K562 (cell line): ENCODE measurements around the gene SERTAD1. TPM values are rescaled to one million over a fixed set of nuclear protein-coding genes. Genes with fewer than 3 reads are reported as not detected.
A peak's percentile ranks its signal among the peaks of the same experiment; 100 is the strongest.

Source experiments
- E2F6 ChIP-seq, 2 experiments: IDR thresholded peaks; 2 replicates each; pipeline ENCODE4 v1.6.1; 2011; ENCODE audit warnings: borderline replicate concordance in 1 of 2, control low read depth in 1 of 2, low read depth in 1 of 2, low read length in 1 of 2, mild to moderate bottlenecking in 1 of 2, mixed read lengths in 1 of 2, moderate library complexity in 1 of 2; ENCODE audit not compliant: insufficient read depth in 1 of 2, insufficient read length in 1 of 2, poor library complexity in 1 of 2, severe bottlenecking in 1 of 2; ENCODE audit errors: extremely low read depth in 1 of 2
- ELF1 ChIP-seq: fragments of 200-800 bp; sonication (Bioruptor generic); IDR thresholded peaks from 2 replicates; pipeline ENCODE4 v1.6.1; 2016; ENCODE audit warnings: missing genetic modification characterization, missing compliant biosample characterization
- ETV1 ChIP-seq: fragments of 450-650 bp; conservative IDR thresholded peaks from 2 replicates; pipeline ENCODE4 v1.6.1; 2016; ENCODE audit warnings: missing genetic modification characterization, control low read depth, low read depth, missing compliant biosample characterization
- FOXM1 ChIP-seq, 2 experiments: fragments of 450-650 bp in 1 of 2; sonication (generic) in 1 of 2; formaldehyde crosslinking in 1 of 2; IDR thresholded peaks; 2 replicates each; pipeline versions ENCODE4 v1.6.1 to v1.9.0; 2017 to 2022; ENCODE audit warnings: low read depth in 2 of 2, mild to moderate bottlenecking in 2 of 2, missing genetic modification reagents in 1 of 2, moderate library complexity in 1 of 2
- KDM1A ChIP-seq, 2 experiments: fragments of 450-650 bp; IDR thresholded peaks; 2 replicates each; pipeline ENCODE4 v1.6.1; 2016; ENCODE audit warnings: mild to moderate bottlenecking in 2 of 2
- KLF16 ChIP-seq: IDR thresholded peaks from 2 replicates; pipeline ENCODE4 v1.6.1; 2016; ENCODE audit warnings: antibody characterized with exemption
- MECOM ChIP-seq: fragments of 250-450 bp; sonication (Bioruptor Pico); IDR thresholded peaks from 2 replicates; pipeline ENCODE4 v1.8.0; 2022; ENCODE audit warnings: inconsistent platforms
- MNT ChIP-seq, 2 experiments: fragments of 450-650 bp; conservative IDR thresholded peaks; 2 replicates each; pipeline ENCODE4 v1.6.1; 2017; ENCODE audit warnings: mild to moderate bottlenecking in 2 of 2, moderate library complexity in 2 of 2
- MTF1 ChIP-seq: fragments of 250-450 bp; sonication (Bioruptor Pico); IDR thresholded peaks from 2 replicates; pipeline ENCODE4 v1.9.0; 2021; ENCODE audit warnings: moderate library complexity, mild to moderate bottlenecking, inconsistent platforms, borderline replicate concordance
- NRF1 ChIP-seq, 2 experiments: fragments of 450-650 bp; IDR thresholded peaks in 1 of 2; conservative IDR thresholded peaks in 1 of 2; 2 replicates each; pipeline ENCODE4 v1.6.1; 2014; ENCODE audit warnings: mild to moderate bottlenecking in 2 of 2
- XRCC3 ChIP-seq: fragments of 450-650 bp; IDR thresholded peaks from 2 replicates; pipeline ENCODE4 v1.6.1; 2017; ENCODE audit warnings: mild to moderate bottlenecking, moderate library complexity
- polyA plus RNA-seq, 8 experiments: library from polyadenylated mRNA; depleted of rRNA in 4 of 8; stranded (reverse) in 5 of 8; unstranded in 3 of 8; fragments of >200 nt; fragmentation: Nextera tagmentation in 2 of 8; fragmentation: Illumina TruSeq in 1 of 8; extraction: Ambion mirVana in 2 of 8; extraction: Trizol in 1 of 8; gene quantifications; 2 replicates each; pipeline versions ENCODE4 v1.2.1 to v1.2.3, GENCODE V29; 2011 to 2014; ENCODE audit warnings: inconsistent platforms in 1 of 8, missing spikeins in 1 of 8
- total RNA-seq, 7 experiments: library from RNA; depleted of rRNA in 6 of 7; stranded (reverse); fragments of >200 nt in 6 of 7; fragmentation: Illumina TruSeq in 2 of 7; extraction: Trizol in 2 of 7; gene quantifications; 2 replicates each; pipeline versions ENCODE4 v1.2.1 to v1.2.3, GENCODE V29; 2011 to 2021; ENCODE audit warnings: low replicate concordance in 1 of 7
- TF ChIP-seq, protein P1 (sequence below): fragments of 450-650 bp; formaldehyde crosslinking; IDR thresholded peaks from 2 replicates; pipeline ENCODE4 v1.4.0; 2022; ENCODE audit warnings: missing genetic modification characterization
- TF ChIP-seq, protein P2 (sequence below): IDR thresholded peaks from 3 replicates; pipeline ENCODE4 v1.6.1; 2011; ENCODE audit warnings: borderline replicate concordance, mild to moderate bottlenecking, moderate library complexity; ENCODE audit not compliant: insufficient read length; ENCODE audit errors: extremely low read depth

SERTAD1 gene
- total and polyA plus RNA-seq, 9 of the 15 experiments (the other 6 are each of a cell fraction or from before 2014, with no cell fraction given) = 0.15 to 8.7 (median 4.9) TPM

GRCh38 chr19:40416918-40417642 lies 8.7 kb downstream of the SERTAD1 start (continued):
- TF ChIP-seq FOXM1 (IDR thresholded peaks at IDR 0.05; ENCODE audit: low read depth) (0 out of 2 replicates have a peak, but pooled peaks have one; percentile 4), FOXM1 (CRISPR knock-in tag; IDR thresholded peaks at IDR 0.05; ENCODE audit: low read depth) (no peak), MECOM (no peak), KDM1A (IDR thresholded peaks at IDR 0.05) (peak; percentile 80 to 81), ELF1 (tag) (0 out of 2 replicates have a peak, but pooled peaks have one; percentile 45), ETV1 (tag) (peak; percentile 89), XRCC3 (no peak), KLF16 (peak; percentile 25; the same call in 1 of the 2 replicates), MNT (conservative IDR thresholded peaks at IDR 0.05) (peak; percentile 64 to 80), NRF1 (conservative IDR thresholded peaks at IDR 0.05 in 1 of 2, IDR thresholded peaks at IDR 0.05 in 1 of 2) (peak in 1 of 2 experiments; percentile 19; a peak in 1 of 4 replicates), E2F6 (IDR thresholded peaks at IDR 0.05; ENCODE audit: borderline replicate concordance in 1 of 2, extremely low read depth in 1 of 2, insufficient read depth in 1 of 2, insufficient read length in 1 of 2, low read depth in 1 of 2, low read length in 1 of 2, poor library complexity in 1 of 2, severe bottlenecking in 1 of 2) (no peak), MTF1 (CRISPR knock-in tag) (no peak)
- TF ChIP-seq, protein P1, sequence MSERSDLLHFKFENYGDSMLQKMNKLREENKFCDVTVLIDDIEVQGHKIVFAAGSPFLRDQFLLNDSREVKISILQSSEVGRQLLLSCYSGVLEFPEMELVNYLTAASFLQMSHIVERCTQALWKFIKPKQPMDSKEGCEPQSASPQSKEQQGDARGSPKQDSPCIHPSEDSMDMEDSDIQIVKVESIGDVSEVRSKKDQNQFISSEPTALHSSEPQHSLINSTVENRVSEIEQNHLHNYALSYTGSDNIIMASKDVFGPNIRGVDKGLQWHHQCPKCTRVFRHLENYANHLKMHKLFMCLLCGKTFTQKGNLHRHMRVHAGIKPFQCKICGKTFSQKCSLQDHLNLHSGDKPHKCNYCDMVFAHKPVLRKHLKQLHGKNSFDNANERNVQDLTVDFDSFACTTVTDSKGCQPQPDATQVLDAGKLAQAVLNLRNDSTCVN = 0 out of 2 replicates have a peak, but pooled peaks have one; percentile 12
- TF ChIP-seq, protein P2, sequence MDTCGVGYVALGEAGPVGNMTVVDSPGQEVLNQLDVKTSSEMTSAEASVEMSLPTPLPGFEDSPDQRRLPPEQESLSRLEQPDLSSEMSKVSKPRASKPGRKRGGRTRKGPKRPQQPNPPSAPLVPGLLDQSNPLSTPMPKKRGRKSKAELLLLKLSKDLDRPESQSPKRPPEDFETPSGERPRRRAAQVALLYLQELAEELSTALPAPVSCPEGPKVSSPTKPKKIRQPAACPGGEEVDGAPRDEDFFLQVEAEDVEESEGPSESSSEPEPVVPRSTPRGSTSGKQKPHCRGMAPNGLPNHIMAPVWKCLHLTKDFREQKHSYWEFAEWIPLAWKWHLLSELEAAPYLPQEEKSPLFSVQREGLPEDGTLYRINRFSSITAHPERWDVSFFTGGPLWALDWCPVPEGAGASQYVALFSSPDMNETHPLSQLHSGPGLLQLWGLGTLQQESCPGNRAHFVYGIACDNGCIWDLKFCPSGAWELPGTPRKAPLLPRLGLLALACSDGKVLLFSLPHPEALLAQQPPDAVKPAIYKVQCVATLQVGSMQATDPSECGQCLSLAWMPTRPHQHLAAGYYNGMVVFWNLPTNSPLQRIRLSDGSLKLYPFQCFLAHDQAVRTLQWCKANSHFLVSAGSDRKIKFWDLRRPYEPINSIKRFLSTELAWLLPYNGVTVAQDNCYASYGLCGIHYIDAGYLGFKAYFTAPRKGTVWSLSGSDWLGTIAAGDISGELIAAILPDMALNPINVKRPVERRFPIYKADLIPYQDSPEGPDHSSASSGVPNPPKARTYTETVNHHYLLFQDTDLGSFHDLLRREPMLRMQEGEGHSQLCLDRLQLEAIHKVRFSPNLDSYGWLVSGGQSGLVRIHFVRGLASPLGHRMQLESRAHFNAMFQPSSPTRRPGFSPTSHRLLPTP = peak; percentile 72
